T-helper 1 cell (primary cell): ENCODE data around the gene CXCL11.
"Not testable (repeated sequence)": the region's sequence is repeated elsewhere in the genome, so short reads cannot be mapped to it uniquely, and the experiment has no call there.

ENCODE experiments used
- DNase-seq, 5 donors: peaks; one replicate each; pipeline ENCODE4 v3.0.0-alpha.2; 2012 to 2020
- total RNA-seq, 4 donors: gene quantifications; one replicate each; lab custom pipeline; 2026; lab: John Stamatoyannopoulos, UW

The CXCL11 gene
- 0 to 0.12 (median 0) reads per million in 4 donors for total RNA-seq

GRCh38 chr4:76035799-76036380 is at the start of gene CXCL11:
Gene CXCL11, minus strand, starts transcription at chr4:76036070. Its CDS starts 83 bp downstream, at chr4:76035987.
- DNase-seq = no peak

- no peak for DNase-seq
Observed at GRCh38 chr4:76084542-76084941, 48.7 kb upstream of the CXCL11 start.

- DNase-seq = no peak
Observed at GRCh38 chr4:76083386-76083988, 47.6 kb upstream of the CXCL11 start.

GRCh38 chr4:76078033-76078613 is 42.3 kb upstream of the CXCL11 start:
- DNase-seq = no peak

GRCh38 chr4:76074993-76075600 is 39.2 kb upstream of the CXCL11 start:
- DNase-seq = no peak

- DNase-seq = no peak
Observed at GRCh38 chr4:76074468-76074867, 38.6 kb upstream of the CXCL11 start, which contains the start of gene ART3. Gene ART3, plus strand, starts transcription at chr4:76074709. Its CDS starts 1,181 bp downstream, at chr4:76075890.

GRCh38 chr4:76072760-76073159 is 36.9 kb upstream of the CXCL11 start:
- DNase-seq = no peak

- peak; percentile 15 to 75 (median 56) for DNase-seq
Observed at GRCh38 chr4:76067652-76068286, 31.9 kb upstream of the CXCL11 start.

- no peak for DNase-seq
Observed at GRCh38 chr4:76066546-76066945, 30.7 kb upstream of the CXCL11 start.

- DNase-seq = no peak
Observed at GRCh38 chr4:76061982-76062381, 26.1 kb upstream of the CXCL11 start.

GRCh38 chr4:76061421-76061820 is 25.6 kb upstream of the CXCL11 start:
- DNase-seq = no peak

- no peak for DNase-seq
Observed at GRCh38 chr4:76060506-76060905, 24.6 kb upstream of the CXCL11 start.

- peak in 1 of 5 donors; percentile 62 for DNase-seq
Observed at GRCh38 chr4:76059750-76060149, 23.9 kb upstream of the CXCL11 start.

- peak in 1 of 5 donors; percentile 58 for DNase-seq
Observed at GRCh38 chr4:76058888-76059426, 23.1 kb upstream of the CXCL11 start.

GRCh38 chr4:76058302-76058701 is 22.4 kb upstream of the CXCL11 start:
- DNase-seq = peak in 1 of 5 donors; percentile 80

GRCh38 chr4:76055421-76055820 is 19.6 kb upstream of the CXCL11 start:
- DNase-seq = no peak

- DNase-seq = peak in 1 of 5 donors; percentile 68
Observed at GRCh38 chr4:76055016-76055415, 19.1 kb upstream of the CXCL11 start.

GRCh38 chr4:76053730-76054129 is 17.9 kb upstream of the CXCL11 start:
- no peak for DNase-seq

GRCh38 chr4:76050560-76051050 is 14.7 kb upstream of the CXCL11 start:
- DNase-seq = not testable (repeated sequence)

- DNase-seq = not testable (repeated sequence)
Observed at GRCh38 chr4:76049860-76050416, 14.1 kb upstream of the CXCL11 start.

GRCh38 chr4:76044686-76045085 is 8.8 kb upstream of the CXCL11 start:
- not testable (repeated sequence) for DNase-seq

- not testable (repeated sequence) for DNase-seq
Observed at GRCh38 chr4:76043306-76043705, 7.4 kb upstream of the CXCL11 start.
